ENCODE measurements around the gene C14orf119. TPM values are rescaled to one million over a fixed set of nuclear protein-coding genes. Genes with fewer than 3 reads are reported as not detected.

The C14orf119 gene
- total RNA-seq, 1 donor from 2014 or later, result 37.5 TPM

- Histone ChIP-seq H3K4me3 (no peak overlapping the region), H3K9me3 (ENCODE audit: low read depth) (no peaks in the 10 kb centered on the region), H3K79me2 (ENCODE audit: low read depth) (peaks cover 40% of the 10 kb centered on the region), H3K27me3 (no peaks in the 10 kb centered on the region), H3K4me1 (peaks cover 4% of the 10 kb centered on the region), H3K27ac (no peak overlapping the region), H3K4me2 (no peak overlapping the region), H4K20me1 (ENCODE audit: low read depth) (peaks cover 78% of the 10 kb centered on the region), H3F3A (ENCODE audit: low read depth) (peaks cover 79% of the 10 kb centered on the region), H3K9ac (no peak overlapping the region), H3K36me3 (peaks cover 33% of the 10 kb centered on the region), H2AFZ (replicated peaks) (no peak overlapping the region)
- TF ChIP-seq EZH2 (IDR thresholded peaks at IDR 0.05), result no peak
- TF ChIP-seq, protein P1, sequence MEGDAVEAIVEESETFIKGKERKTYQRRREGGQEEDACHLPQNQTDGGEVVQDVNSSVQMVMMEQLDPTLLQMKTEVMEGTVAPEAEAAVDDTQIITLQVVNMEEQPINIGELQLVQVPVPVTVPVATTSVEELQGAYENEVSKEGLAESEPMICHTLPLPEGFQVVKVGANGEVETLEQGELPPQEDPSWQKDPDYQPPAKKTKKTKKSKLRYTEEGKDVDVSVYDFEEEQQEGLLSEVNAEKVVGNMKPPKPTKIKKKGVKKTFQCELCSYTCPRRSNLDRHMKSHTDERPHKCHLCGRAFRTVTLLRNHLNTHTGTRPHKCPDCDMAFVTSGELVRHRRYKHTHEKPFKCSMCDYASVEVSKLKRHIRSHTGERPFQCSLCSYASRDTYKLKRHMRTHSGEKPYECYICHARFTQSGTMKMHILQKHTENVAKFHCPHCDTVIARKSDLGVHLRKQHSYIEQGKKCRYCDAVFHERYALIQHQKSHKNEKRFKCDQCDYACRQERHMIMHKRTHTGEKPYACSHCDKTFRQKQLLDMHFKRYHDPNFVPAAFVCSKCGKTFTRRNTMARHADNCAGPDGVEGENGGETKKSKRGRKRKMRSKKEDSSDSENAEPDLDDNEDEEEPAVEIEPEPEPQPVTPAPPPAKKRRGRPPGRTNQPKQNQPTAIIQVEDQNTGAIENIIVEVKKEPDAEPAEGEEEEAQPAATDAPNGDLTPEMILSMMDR (IDR thresholded peaks at IDR 0.05), result no peak
- TF ChIP-seq EZH2phosphoT487 (IDR thresholded peaks at IDR 0.05), result no peak
- Mint-ChIP-seq H3K27ac (no peak overlapping the region), H3K4me3 (peak overlapping the region; percentile 24), H3K36me3 (peaks cover 29% of the 10 kb centered on the region), H3K9me3 (no peaks in the 10 kb centered on the region), H3K4me1 (peaks cover 24% of the 10 kb centered on the region), H3K27me3 (ENCODE audit: insufficient read depth, low read depth) (peaks cover 4% of the 10 kb centered on the region)
- no peak for DNase-seq (ENCODE audit: low spot score)
Observed at GRCh38 chr14:23060536-23061260, 34.6 kb upstream of the C14orf119 start.

GRCh38 chr14:23062002-23062401 lies 33.3 kb upstream of the C14orf119 start:
- peaks cover 50% of the 10 kb centered on the region for H3K79me2 ChIP-seq (ENCODE audit: low read depth)
- H4K20me1 ChIP-seq (ENCODE audit: low read depth), result peaks cover 85% of the 10 kb centered on the region
- peaks cover 92% of the 10 kb centered on the region for H3F3A ChIP-seq (ENCODE audit: low read depth)
- Mint-ChIP-seq H3K36me3 (peaks cover 34% of the 10 kb centered on the region), H3K27me3 (ENCODE audit: insufficient read depth, low read depth) (peaks cover 4% of the 10 kb centered on the region), H3K4me3 (no peak overlapping the region), H3K9me3 (no peaks in the 10 kb centered on the region), H3K27ac (no peak overlapping the region), H3K4me1 (peaks cover 19% of the 10 kb centered on the region)
- no peaks in the 10 kb centered on the region for H3K9me3 ChIP-seq (ENCODE audit: low read depth)
- H3K9ac ChIP-seq, result no peak overlapping the region
- H3K4me2 ChIP-seq, result no peak overlapping the region
- H3K36me3 ChIP-seq, result peaks cover 35% of the 10 kb centered on the region
- TF ChIP-seq EZH2 (IDR thresholded peaks at IDR 0.05), result no peak
- TF ChIP-seq, protein P1 (IDR thresholded peaks at IDR 0.05), result no peak
- no peak for TF ChIP-seq EZH2phosphoT487 (IDR thresholded peaks at IDR 0.05)
- H3K4me1 ChIP-seq, result peaks cover 11% of the 10 kb centered on the region
- H3K27ac ChIP-seq, result peak overlapping the region; percentile 54
- H3K27me3 ChIP-seq, result no peaks in the 10 kb centered on the region
- no peak for DNase-seq (ENCODE audit: low spot score)
- no peak overlapping the region for H2AFZ ChIP-seq (replicated peaks)
- no peak overlapping the region for H3K4me3 ChIP-seq

DNA sequence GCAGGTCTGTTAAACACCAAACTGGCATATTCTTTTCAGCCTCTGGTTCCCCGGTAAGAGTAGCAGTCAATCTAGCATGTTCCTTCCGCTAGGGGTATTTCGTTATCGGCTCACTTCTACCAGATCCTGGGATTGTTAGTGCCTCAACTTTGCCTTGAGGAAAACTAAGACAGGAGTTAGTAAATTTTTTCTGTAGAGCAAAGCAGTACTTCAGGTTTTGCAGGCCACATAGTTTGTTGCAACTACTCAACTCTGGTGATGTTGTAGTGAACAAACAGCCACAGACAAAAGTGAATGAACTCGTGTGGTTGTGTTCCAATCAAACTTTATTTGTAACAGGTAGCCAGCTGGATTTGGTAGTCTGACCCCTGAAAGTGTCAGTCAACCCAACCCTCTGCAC lies 31.7 kb upstream of the C14orf119 start:
- Histone ChIP-seq H3K36me3 (peaks cover 44% of the 10 kb centered on the region), H4K20me1 (ENCODE audit: low read depth) (peaks cover 96% of the 10 kb centered on the region), H3K4me1 (peaks cover 27% of the 10 kb centered on the region), H3K27me3 (no peaks in the 10 kb centered on the region), H3F3A (ENCODE audit: low read depth) (peaks cover 92% of the 10 kb centered on the region), H2AFZ (replicated peaks) (no peak overlapping the region), H3K4me3 (no peak overlapping the region), H3K9me3 (ENCODE audit: low read depth) (no peaks in the 10 kb centered on the region), H3K79me2 (ENCODE audit: low read depth) (peaks cover 66% of the 10 kb centered on the region), H3K4me2 (no peak overlapping the region), H3K9ac (no peak overlapping the region), H3K27ac (peak overlapping the region; percentile 54)
- Mint-ChIP-seq H3K9me3 (no peaks in the 10 kb centered on the region), H3K27ac (no peak overlapping the region), H3K36me3 (peaks cover 34% of the 10 kb centered on the region), H3K4me1 (peaks cover 16% of the 10 kb centered on the region), H3K27me3 (ENCODE audit: insufficient read depth, low read depth) (peaks cover 2% of the 10 kb centered on the region), H3K4me3 (no peak overlapping the region)
- no peak for DNase-seq (ENCODE audit: low spot score)
- TF ChIP-seq EZH2phosphoT487 (IDR thresholded peaks at IDR 0.05), result no peak
- TF ChIP-seq, protein P1 (IDR thresholded peaks at IDR 0.05), result no peak
- TF ChIP-seq EZH2 (IDR thresholded peaks at IDR 0.05), result no peak

Measured in neural progenitor cell (in vitro differentiated cells).